Retina (tissue), 1 donor: ENCODE measurements around the gene BRD9.
"Not testable (repeated sequence)": the region's sequence is repeated elsewhere in the genome, so short reads cannot be mapped to it uniquely, and the experiment has no call there.

Source experiments
- DNase-seq: peaks from one replicate; pipeline ENCODE4 v3.0.0-alpha.2; 2016

Gene BRD9

DNA sequence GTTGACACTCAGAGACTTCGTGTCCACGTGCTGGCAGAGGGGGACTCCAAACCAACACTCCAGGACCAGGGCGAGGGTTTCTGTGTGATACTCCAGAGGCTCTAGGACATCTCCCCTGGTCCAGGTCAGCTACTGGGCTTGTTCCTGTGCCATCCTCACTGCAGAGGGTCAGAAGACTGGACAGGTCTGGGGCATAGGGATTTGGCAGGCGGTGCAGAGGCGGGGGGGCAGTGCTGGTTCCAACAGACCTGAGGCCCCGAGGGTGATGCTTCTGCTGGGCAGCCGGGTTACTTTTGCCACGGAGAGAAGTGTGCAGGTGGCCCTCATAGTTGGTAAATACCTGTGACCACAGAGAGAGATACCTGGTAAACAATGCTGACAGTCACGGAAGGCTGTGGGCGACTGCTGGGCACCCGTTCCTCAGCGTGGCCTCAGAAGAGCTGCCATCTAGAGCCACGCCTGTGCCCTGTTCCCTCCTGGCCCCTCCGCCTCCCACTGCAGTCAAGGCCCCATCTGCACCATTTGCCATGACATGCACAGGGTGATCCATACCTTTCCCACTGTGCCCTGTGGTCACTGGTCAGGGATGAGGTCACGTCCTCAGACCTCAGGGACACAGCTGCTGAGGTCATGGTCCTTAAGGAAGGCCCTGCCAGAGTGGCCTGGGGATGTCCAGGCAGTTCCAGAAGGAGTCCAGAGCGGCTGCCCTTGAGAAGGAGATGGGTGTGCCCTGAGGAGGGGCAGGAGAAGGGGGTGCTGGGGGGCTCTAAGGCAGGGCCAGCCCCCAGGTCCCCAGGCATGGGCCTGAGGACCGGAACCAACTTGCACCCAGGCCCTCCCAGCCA is 30.1 kb upstream of the BRD9 start:
- no peak for DNase-seq

DNA sequence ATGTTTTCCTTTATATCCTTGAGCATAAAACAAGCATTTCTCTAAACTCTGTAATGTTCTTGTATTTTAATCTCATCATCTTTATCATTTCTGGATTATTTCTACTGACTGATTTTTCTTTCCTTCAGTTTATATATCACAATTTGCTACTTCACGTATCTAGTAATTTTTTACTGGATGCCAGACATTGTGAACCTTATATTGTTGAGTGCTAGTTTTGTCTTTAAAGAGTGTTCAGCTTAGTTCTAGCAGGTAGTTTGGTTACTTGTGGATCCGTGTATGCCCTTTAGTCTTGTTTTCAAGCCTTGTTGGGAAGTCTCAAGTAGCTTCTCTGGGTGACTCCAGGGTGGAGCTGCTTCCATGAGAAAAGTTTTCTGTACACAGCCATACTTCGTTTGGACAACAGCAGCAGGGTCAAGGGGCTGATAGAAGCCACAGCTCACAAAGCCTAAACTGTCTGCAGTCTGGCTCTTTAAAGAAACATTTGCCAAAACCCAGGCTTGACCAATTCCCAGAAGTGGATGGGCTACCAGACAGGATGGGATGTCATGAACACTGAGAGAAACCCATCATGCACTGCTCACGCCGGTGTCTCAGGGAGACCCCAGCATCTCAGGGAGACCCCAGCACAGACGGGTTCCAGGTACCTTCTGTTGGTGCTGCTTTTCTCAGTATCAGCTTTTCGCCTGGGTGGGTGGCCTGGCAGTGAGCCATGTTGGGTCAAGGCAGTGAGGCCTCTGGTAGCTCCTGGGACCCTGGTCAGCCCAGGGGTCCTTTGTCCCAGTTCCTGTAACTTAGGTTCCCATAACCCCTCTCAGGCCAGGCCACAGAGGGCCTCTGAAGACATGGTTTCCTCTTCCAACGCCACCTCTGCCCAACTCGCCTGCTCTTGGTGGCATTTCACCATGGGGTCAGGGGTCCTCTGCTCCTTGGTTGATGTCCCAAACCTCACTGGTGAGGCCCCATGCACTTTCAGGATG is 29.1 kb upstream of the BRD9 start:
- DNase-seq: no peak

DNA sequence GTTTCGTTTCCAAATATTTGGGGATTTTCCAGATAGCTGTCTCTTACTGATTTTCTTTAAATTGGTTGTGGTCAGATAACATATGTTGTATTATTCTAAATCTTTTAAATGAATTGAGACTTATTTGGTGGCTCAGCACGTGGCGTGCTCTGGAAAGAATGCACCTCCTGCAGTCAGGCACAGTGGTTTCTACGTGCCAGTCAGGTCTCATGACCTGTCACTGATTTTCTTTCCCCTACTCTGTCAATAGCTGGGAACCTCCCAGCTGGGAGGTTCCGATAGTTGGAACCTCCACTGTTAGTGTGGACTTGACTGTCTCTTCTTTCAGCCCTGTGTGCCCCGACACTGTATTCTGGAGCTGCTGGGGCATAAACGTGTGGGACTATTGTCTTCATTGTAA is 27.7 kb upstream of the BRD9 start:
- no peak for DNase-seq

DNA sequence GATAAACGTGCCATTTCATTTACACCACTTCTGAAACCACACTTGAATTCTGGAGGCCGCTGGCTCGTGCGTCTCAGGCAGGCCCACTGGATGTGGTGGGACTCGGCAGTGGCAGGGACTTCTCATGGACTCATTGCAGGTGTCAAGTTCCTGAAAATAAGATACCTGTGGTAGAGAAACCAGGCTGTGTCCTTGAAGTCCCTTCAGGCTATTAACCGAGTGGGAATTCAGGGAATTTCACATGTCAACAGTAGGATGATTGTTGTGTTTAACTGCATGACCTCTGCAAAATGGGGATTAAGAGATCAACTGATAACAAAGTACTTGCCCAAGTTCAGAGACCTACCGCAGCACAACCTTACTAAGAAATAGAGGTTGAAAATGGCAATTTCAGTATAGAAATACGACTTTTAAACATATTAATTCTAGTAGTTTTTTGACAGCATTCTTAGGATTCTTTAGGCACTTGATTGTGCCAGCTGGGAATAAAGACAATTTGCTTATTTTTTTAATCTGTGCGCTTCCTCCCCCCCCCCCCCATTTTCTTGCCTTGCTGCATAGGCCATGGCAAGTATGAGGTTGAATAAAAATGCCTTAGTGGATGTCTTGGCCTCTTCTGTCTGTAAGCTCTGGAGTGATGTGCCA is 26.9 kb upstream of the BRD9 start:
- DNase-seq: no peak

DNA sequence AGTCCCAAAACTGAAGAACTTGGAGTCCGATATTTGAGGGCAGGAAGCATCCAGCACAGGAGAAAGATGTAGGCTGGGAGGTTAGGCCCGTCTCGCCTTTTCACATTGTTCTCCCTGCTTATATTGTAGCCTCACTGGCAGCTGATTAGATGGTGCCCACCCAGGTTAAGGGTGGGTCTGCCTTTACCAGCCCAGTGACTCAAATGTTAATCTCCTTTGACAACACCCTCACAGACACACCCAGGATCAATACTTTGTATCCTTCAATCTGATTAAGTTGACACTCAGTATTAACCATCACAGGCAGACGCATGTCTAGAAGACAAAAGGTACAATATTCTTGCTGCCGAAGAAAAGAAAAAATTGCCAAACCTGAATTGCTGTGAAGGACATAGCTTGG is 26.1 kb upstream of the BRD9 start:
- not testable (repeated sequence) for DNase-seq

DNA sequence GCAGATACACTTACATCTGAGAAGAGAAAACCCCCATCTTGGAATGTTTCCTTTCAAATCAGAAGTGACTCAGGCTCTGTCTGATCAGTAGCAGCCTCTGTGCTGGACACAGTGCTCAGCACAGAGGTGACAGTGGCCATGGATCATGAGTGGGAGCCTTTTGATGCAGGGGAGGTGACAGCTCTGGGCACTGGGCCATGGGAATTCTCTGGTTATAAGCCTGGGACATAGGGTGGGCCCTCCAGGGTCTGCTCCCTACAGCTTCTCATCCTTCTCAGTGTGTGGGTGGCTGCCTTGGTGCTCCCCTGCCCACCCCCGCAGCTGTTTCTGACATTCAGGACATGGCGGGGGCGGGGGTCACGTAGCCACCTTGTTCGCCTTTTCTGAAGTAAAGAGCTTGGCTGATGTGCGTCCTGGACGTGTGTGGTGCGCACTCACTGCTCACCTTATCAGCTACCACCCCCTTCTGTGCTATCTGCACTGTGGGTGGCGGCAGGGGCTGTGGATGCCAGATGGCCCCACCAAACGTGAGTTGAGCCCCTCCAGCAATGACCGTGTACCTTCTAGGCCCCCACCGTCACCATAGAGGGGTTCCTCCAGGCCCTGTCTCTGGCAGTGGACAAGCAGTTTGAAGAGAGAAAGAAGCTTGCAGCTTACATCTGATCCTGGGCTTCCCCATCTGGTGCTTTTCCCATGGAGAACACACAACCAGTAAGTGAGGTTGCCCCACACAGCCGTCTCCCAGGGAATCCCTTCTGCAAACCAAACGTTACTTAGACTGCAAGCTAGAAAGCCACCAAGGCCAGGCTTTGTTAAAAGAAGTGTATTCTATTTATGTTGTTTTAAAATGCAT is 24.1 kb upstream of the BRD9 start:
- no peak for DNase-seq

DNA sequence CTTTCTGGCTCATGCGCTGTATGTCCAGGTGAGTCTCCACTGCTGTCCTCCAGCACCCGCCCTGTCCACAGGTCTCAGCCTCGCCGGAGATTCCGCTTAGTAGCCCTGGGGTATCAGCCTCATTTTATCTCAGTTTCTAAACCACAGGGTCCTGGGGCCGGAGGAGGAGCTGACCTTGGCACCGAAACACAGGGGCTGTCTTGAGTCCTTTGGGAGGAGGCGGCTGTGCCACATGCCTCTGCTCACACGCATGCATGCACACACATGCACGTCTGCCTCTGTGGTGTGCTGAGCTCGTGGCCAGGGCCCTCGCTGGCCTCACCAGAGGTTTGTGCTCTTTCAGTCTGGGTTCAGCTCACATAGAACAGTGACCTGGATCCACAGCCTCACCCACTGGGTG is 23.3 kb upstream of the BRD9 start:
- peak; percentile 63 for DNase-seq

DNA sequence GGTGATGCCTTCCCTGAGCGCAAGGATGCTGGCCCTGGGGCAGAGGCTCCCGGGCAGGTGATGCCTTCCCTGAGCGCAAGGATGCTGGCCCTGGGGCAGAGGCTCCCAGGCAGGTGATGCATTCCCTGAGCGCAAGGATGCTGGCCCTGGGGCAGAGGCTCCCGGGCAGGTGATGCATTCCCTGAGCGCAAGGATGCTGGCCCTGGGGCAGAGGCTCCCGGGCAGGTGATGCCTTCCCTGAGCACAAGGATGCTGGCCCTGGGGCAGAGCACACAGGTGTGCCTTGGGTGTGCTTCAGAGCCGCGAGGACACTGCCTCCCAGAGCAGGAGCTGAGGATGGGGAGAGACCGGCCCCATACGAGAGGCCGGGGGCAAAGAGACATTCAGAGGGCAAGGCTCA is 22.7 kb upstream of the BRD9 start:
- DNase-seq: not testable (repeated sequence)

DNA sequence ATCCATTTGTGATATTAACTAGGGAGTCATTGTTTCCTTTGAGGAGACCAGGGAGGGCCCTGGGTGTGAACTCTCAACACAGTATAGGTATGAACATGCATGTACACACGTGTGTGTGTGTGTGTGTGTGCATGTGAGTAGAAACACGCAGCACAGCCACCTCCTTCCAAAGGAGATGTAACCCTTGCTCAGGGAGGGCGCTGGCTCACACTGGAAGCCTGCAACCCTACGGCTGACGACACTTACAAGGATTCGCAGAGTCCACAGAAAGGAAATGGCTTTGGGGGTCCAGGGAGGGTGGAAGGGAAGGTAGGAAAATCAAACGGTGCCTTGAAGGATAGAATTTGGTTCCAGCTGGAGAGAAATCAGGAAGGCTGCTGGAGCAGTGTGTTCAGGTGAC is 22.0 kb upstream of the BRD9 start:
- DNase-seq: no peak

DNA sequence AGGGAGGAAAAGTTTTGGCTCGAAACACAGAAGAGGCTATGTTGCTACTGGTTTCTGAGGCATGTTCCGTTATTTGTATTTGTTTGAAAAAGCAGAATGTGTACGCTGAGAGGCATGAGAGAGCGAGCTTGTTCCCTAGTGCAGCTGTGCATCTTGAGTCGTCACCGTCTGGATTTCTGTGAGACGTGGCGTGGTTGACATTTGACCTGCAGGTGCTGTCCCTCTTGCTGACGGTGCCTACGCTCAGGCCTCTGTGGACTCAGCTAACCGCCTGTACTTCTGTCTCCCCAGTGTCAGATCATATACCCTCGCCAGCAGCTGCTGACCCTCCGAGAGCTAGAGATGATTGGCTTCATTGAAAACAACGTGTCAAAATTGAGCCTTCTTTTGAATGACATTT is 21.6 kb upstream of the BRD9 start:
- no peak for DNase-seq

DNA sequence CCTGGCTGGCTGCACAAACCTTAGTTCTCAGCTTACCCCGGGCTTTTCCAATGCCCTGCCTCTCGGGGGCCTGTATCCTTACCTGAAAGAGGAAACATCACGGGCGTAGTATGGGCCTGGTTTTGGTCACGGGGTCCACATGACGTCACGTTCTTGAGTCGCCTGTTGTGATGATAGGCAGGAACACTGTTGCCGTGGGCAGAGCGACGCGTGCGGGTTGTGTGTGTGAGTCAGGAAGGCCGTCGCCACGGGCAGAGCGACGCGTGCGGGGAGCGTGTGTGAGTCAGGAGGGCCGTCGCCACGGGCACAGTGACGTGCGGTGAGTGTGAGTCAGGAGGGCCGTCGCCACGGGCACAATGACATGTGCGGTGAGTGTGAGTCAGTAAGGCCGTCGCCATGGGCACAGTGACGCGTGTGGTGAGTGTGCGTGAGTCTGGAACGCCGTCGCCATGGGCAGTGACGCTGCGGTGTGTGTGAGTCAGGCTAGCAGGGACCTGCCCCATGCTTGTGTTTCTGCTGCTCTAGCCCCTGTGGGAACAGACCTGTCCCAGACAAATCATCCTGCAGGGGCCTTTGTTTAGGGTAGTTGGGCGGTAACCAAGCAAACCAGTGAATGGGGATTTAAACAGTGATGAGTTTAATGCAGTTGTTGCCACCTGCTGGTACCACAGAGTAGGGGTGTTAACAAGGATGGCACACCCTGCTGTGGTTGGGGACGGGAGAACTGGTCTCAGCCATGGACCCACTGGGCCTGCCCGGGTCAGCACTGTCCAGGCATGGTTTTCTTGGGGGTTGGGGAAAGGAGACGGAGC is 19.9 kb upstream of the BRD9 start:
- DNase-seq: no peak

DNA sequence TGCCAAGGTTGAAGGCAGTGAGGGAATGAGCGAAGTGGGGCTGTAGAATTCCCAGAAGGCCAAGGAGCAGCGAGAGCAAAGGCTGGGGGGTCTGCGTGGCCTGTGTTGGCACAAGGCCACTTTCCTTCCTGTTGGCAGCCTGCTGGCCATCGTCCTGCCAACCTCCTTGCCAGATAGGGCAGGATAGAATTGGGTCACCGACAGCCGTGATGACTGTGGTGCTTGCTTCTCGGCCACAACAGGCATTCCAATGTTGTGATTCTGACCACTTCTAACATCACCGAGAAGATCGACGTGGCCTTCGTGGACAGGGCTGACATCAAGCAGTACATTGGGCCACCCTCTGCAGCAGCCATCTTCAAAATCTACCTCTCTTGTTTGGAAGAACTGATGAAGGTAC is 19.0 kb upstream of the BRD9 start:
- no peak for DNase-seq

DNA sequence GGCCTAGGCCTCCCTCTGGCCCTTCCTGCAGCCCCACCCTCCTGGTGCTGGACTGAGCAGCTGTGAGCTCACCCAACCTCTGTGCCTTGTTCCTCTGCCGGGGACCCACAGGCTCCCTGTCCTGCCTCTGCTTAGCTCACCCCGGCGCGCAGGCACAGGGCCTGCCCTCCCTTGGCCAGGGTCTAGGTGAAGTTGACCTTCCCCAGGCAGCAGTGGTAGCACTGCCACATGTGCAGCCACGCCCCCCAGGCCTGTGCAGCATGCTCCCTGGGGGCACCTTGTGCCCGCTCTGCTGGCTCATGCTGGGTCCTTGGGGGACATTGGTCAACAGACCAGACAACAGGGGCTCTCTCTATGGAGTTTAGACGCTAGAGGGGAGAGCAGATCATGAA is 18.2 kb upstream of the BRD9 start:
- no peak for DNase-seq

DNA sequence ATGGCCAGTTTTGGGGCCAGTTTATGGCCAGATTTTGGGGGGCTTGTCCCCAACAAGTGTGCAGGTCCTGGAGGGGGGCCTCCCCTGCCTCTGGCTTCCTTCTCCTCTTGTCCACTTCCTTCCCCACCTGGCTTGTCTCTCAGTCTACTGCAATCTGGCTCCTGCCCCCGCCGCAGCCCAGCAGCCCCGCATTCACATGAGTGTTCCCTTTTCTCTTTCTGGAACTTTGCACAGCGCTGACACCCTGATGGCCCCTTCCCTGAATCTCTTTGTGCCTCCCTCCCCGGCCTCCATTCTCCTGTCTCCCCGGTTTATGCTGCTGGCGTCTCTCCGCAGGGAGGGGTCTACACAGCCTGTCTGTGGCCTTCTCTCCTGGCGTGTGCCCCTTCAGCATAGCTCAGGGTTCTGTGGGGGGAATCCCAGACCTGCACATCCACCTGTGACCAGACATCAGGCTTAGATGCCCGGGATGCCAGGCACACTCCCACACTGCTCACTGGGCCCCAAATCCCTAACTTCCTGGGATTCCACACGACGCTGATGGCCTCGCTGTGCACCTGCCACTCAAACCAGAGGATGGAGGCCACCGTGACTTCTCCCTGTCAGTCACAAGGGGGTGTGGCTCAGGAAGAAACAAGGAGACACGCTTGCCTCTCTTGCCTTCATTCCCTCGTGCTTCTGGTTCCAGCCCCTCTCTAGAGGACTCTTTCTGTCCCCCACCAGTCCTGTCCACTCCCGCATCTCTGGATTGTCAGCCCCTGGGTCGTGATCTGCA is 17.6 kb upstream of the BRD9 start:
- DNase-seq: no peak

DNA sequence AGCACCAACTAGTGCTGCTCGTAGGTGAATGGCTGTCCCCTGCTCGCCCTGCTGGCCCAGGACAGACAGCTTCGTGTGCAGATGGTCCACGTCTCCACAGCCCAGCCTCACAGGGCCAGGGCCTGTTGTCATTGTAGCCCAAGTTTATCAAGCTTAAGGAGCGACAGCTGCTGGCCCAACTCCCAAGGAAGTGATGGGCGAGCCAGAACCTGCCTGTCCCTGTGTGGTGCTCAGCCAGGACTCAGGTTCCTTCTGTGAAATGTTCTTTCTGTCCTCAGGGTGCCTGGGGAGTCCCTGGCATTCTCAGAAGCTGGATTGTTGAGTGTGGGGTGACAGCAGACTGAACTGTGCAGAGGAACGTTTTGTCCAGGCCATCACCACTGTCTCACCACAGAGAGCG is 16.5 kb upstream of the BRD9 start:
- no peak for DNase-seq

DNA sequence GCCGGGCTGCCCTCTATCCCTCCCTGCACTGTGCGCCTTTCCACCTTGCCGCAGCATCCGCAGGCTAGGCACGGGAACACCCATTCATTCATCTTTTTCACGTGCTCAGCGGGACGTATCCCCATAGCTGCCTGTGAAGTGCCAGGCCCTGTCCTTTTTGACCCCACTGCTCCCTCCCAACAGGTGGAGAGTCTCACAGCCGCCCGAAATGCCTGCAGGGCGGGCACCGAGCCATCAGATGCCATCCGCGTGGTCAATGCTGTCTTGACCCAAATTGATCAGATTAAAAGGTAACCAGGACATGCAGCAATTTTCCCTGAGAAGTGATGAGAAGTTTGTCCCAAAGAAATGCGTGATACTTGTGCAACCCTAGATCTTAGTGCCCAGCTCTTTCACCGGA is 15.6 kb upstream of the BRD9 start:
- no peak for DNase-seq

DNA sequence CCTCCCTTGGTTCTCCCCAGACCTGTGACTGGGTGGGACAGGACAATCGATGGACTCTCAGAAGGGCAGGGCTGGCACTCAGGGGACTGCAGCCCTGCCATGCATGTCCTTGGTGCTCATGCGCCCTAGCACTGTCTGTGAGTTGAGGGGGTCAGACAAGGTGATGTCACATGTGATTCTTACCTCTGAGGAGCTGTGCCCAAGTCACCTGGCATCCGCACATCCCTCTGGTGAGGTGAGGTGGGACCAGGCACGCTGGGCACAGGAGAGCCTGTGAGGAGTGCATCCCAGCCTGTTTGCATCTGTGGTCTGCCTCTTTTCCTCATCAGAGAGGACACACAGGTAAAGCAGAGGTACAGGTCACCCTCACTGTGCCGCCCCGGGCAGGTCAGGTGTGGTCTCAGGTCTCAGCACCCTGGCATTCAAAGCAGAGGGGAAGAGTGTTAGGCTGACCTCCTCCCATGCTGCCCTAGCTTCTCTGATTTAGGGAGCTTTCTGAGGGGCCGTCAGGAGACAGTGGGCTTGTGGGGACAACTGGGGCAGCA is 14.8 kb upstream of the BRD9 start:
- DNase-seq: no peak

DNA sequence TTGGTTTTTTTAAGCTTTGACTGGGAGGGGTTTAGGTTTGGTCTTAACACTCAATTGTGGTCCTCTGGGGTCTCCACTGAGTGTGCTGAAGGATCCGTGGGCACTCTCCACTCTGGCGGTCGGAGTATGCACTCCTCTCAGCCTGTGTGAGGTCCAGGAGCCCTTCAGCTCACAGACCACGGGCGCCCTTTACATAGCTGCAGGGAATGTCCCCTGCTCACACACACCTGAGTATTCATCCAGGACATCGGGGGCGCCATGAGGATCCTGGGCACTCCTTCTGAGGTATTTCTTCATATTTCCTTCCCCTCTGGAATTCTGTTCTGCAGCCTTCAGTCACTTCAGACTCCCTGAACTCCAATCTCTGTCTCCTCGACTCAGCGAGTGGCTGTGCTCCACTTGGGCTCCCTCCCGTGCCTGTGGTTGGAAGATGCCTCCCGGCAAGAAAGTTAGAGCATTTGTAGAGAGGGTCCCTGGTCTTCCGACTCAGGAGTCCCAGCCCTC is 12.6 kb upstream of the BRD9 start:
- DNase-seq: no peak

DNA sequence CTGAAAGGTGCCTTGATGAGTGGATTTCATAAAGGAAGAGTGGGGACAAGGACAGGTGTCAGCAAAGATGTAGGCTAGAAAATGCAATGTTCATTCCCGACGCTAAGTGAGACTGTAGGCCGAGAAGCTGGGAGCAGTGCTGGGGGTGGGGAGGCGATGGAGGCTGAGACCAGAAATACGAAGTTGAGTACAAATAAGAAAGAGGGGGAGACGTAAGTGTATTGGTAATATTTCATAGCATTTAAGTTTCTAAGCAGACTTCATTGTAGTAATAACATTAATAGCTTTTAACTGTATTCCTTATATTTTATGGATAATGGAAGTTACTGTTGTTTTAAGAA is 11.1 kb upstream of the BRD9 start:
- no peak for DNase-seq

DNA sequence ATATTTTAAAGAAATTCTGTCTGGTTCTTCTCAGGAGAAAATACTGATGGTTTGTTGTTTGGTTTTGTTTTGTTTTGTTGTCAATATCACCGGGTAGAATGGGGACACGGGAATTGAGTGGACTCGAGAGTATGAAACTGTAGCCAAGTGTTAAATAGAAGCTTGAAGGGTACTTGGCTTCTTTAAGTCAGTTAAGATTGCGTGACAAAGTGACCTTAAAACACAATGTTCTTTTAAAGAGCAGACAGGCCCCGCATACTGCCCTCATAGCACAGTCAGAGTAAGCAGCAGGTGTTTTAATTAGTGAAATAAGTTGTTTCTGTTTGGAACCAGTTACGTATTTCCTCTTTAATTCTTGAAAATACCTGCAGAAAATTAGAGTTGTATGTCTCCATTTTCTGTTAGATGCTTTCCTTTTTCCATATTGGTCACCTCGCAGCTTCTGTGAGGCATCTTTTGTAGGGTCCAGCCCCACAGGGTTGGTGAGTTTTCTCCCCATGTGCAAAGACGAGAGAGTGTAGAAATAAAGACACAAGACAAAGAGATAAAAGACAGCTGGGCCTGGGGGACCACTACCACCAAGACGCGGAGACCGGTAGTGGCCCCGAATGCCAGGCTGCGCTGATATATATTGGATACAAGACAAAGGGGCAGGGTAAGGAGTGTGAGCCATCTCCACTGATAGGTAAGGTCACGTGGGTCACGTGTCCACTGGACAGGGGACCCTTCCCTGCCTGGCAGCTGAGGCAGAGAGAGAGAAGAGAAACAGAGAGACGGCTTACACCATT is 9.7 kb upstream of the BRD9 start:
- DNase-seq: no peak
